Right lobe of liver (tissue), 6 donors: ENCODE data around the gene PTCHD1. TPM values are rescaled to one million over a fixed set of nuclear protein-coding genes. Genes with fewer than 3 reads are reported as not detected.

Experiments used
- ATAC-seq, 4 donors: fragments of 200-7000 bp; cut with Tn5 transposase; one replicate each; pipeline ENCODE4 v1.9.1; 2020; ENCODE audit warnings: mild to moderate bottlenecking in 4 of 4, moderate library complexity in 4 of 4
- DNase-seq, 3 donors: peaks; one replicate each; pipeline ENCODE4 v3.0.0-alpha.2; 2020
- H3K27ac ChIP-seq, 3 donors: fragments of 200-600 bp; one replicate each; pipeline ENCODE4 v1.8.0; 2022
- H3K27me3 ChIP-seq, 2 donors: fragments of 200-600 bp; one replicate each; pipeline ENCODE4 v1.8.0; 2022
- H3K36me3 ChIP-seq, 4 donors: fragments of 200-600 bp; sonication (generic) in 1 of 4; one replicate each; pipeline versions ENCODE4 v1.5.1 to v1.8.0; 2017 to 2022; ENCODE audit warnings: control low read depth in 1 of 4
- H3K4me1 ChIP-seq, 4 donors: fragments of 200-600 bp; sonication (generic) in 1 of 4; one replicate each; pipeline versions ENCODE4 v1.5.1 to v1.8.0; 2017 to 2022; ENCODE audit warnings: control low read depth in 1 of 4
- H3K4me3 ChIP-seq, 3 donors: fragments of 200-600 bp; one replicate each; pipeline ENCODE4 v1.8.0; 2022
- H3K9me3 ChIP-seq, 4 donors: fragments of 200-600 bp; sonication (generic) in 1 of 4; one replicate each; pipeline versions ENCODE4 v1.5.1 to v1.8.0; 2017 to 2022; ENCODE audit warnings: control low read depth in 1 of 4
- CTCF ChIP-seq, 4 donors: fragments of 200-600 bp in 3 of 4; fragments of 450-650 bp in 1 of 4; IDR thresholded peaks; one replicate each; pipeline versions ENCODE4 v1.5.1 to v1.8.0; 2016 to 2022; ENCODE audit warnings: antibody characterized with exemption in 4 of 4, mild to moderate bottlenecking in 2 of 4
- POLR2A ChIP-seq: fragments of 450-650 bp; IDR thresholded peaks from one replicate; pipeline ENCODE4 v1.6.1; 2017; ENCODE audit warnings: antibody characterized with exemption, mild to moderate bottlenecking
- WGBS: methylation state at CpG from one replicate; pipeline ENCODE4 v1.1.6; 2018; ENCODE audit warnings: low coverage, low lambda C conversion rate; ENCODE audit not compliant: insufficient coverage; ENCODE audit errors: missing lambda C conversion rate; 5-methylcytosine and 5-hydroxymethylcytosine counted together
- intact Hi-C, 2 donors: fragments of 100-400 bp; cut with DNase I; formaldehyde crosslinking; loops; one replicate each; pipeline versions ENCODE4 v1.11.2 to v1.14.1; 2022
- total RNA-seq, 6 experiments: library from RNA; depleted of rRNA in 2 of 6; stranded (reverse); fragments of >200 nt in 2 of 6; fragmentation: NEBNext Ultra II Directional in 3 of 6; extraction: Animal tissue kit (Norgen Biotek cat#: 25700) in 3 of 6; gene quantifications; one replicate each; pipeline versions ENCODE4 v1.1.0 to v1.2.4, GENCODE V29; 2016 to 2023
- donor health status: DM: no; HTN: yes; CAD: no.
- donor health status: DM: no; HTN: no; CAD: no.
- donor health status: DM: no; HTN: no; CAD: no.
- donor health status: DM: no; HTN: yes; CAD: no.
- donor health status: DM: no; HTN: yes; CAD: no.

PTCHD1 gene
- total RNA-seq, 6 experiments from 2014 or later: under 0.01 to 0.02 TPM; not detected in 4

- ATAC-seq: peak; percentile 35 to 78 (median 70)
Measured at GRCh38 chrX:23317799-23318724, 16.6 kb upstream of the PTCHD1 start.

GRCh38 chrX:23327104-23327503 is 7.5 kb upstream of the PTCHD1 start:
- intact Hi-C loops: no loop called here

More at GRCh38 chrX:23317799-23318724, 16.6 kb upstream of the PTCHD1 start:
- Histone ChIP-seq H3K4me1 (no peaks in the 10 kb centered on the region), H3K27me3 (no peaks in the 10 kb centered on the region), H3K27ac (no peak overlapping the region), H3K4me3 (no peak overlapping the region), H3K36me3 (no peaks in the 10 kb centered on the region), H3K9me3 (no peaks in the 10 kb centered on the region)
- intact Hi-C loops: no loop called here
- no peak for DNase-seq
- WGBS: 34% methylated on average over 10 of the region's 11 CpGs
- TF ChIP-seq CTCF (IDR thresholded peaks at IDR 0.05): peak; percentile 35 to 80 (median 70)
- no peak for TF ChIP-seq POLR2A

GRCh38 chrX:23331701-23332100 is 2.9 kb upstream of the PTCHD1 start:
- Histone ChIP-seq H3K27me3 (peaks cover 0 to 16% of the 10 kb centered on the region in 2 donors), H3K27ac (no peak overlapping the region), H3K9me3 (no peaks in the 10 kb centered on the region), H3K4me3 (no peak overlapping the region), H3K36me3 (no peaks in the 10 kb centered on the region), H3K4me1 (no peaks in the 10 kb centered on the region)
- 18% methylated on average over 10 of the region's 11 CpGs for WGBS
- TF ChIP-seq POLR2A: no peak
- TF ChIP-seq CTCF (IDR thresholded peaks at IDR 0.05): no peak
- intact Hi-C loops: no loop called here
- ATAC-seq (no peak), DNase-seq (no peak)

More at GRCh38 chrX:23327104-23327503, 7.5 kb upstream of the PTCHD1 start:
- TF ChIP-seq CTCF (IDR thresholded peaks at IDR 0.05) (no peak), POLR2A (no peak)
- Histone ChIP-seq H3K27ac (no peak overlapping the region), H3K4me1 (no peaks in the 10 kb centered on the region), H3K9me3 (no peaks in the 10 kb centered on the region), H3K4me3 (no peak overlapping the region), H3K27me3 (no peaks in the 10 kb centered on the region), H3K36me3 (no peaks in the 10 kb centered on the region)
- DNase-seq (no peak), ATAC-seq (no peak)
- 43% methylated on average over 2 of the region's 2 CpGs for WGBS

- no peak for TF ChIP-seq CTCF (IDR thresholded peaks at IDR 0.05)
- TF ChIP-seq POLR2A: no peak
- DNase-seq (peak in 1 of 3 donors; percentile 22), ATAC-seq (peak in 1 of 4 donors; percentile 55)
- H3K36me3 ChIP-seq: no peaks in the 10 kb centered on the region
- no peak overlapping the region for H3K4me3 ChIP-seq
- no peak overlapping the region for H3K27ac ChIP-seq
- no peaks in the 10 kb centered on the region for H3K4me1 ChIP-seq
- intact Hi-C loops: no loop called here
- H3K9me3 ChIP-seq: no peaks in the 10 kb centered on the region
- H3K27me3 ChIP-seq: peaks cover 0 to 16% of the 10 kb centered on the region in 2 donors
- WGBS: 16% methylated on average over 27 of the region's 42 CpGs
Measured at GRCh38 chrX:23332101-23332887, 2.4 kb upstream of the PTCHD1 start.
